Activated T-cell treated with anti-CD3 and anti-CD28 coated beads, Interleukin-2, amount 50 U/mL, for 1 hour (primary cell): ENCODE measurements around the gene NKAPD1.
"Not testable (repeated sequence)": the region's sequence is repeated elsewhere in the genome, so short reads cannot be mapped to it uniquely, and the experiment has no call there.

ENCODE experiments used
- DNase-seq: peaks from one replicate; pipeline ENCODE4 v3.0.0-alpha.2; 2020

The NKAPD1 gene

GRCh38 chr11:112087212-112087611, 13.1 kb downstream of the NKAPD1 start:
- no peak for DNase-seq

GRCh38 chr11:112095302-112095701, 21.2 kb downstream of the NKAPD1 start:
- DNase-seq, result not testable (repeated sequence)

- DNase-seq, result no peak
These were observed 22.1 kb downstream of the NKAPD1 start for GRCh38 chr11:112096194-112096593.

GRCh38 chr11:112097734-112098528, 23.8 kb downstream of the NKAPD1 start:
- DNase-seq, result no peak

GRCh38 chr11:112100462-112100861, 26.4 kb downstream of the NKAPD1 start:
- DNase-seq, result no peak

- DNase-seq, result no peak
These were observed 29.3 kb downstream of the NKAPD1 start for GRCh38 chr11:112103446-112103845.

- no peak for DNase-seq
These were observed 32.0 kb downstream of the NKAPD1 start for GRCh38 chr11:112106070-112106469.

- DNase-seq, result no peak
These were observed 39.7 kb downstream of the NKAPD1 start for GRCh38 chr11:112113539-112114457.

GRCh38 chr11:112114460-112114859, 40.4 kb downstream of the NKAPD1 start:
- DNase-seq, result no peak

GRCh38 chr11:112115386-112115785, 41.3 kb downstream of the NKAPD1 start:
- no peak for DNase-seq

GRCh38 chr11:112118176-112118575, 44.1 kb downstream of the NKAPD1 start:
- DNase-seq, result no peak

- DNase-seq, result no peak
These were observed 48.0 kb downstream of the NKAPD1 start for GRCh38 chr11:112121981-112122615.

GRCh38 chr11:112123129-112123528, 49.0 kb downstream of the NKAPD1 start:
- no peak for DNase-seq

- no peak for DNase-seq
These were observed 53.0 kb downstream of the NKAPD1 start for GRCh38 chr11:112127056-112127455.

GRCh38 chr11:112128483-112129121, 54.5 kb downstream of the NKAPD1 start:
- DNase-seq, result no peak

- no peak for DNase-seq
These were observed 55.6 kb downstream of the NKAPD1 start for GRCh38 chr11:112129656-112130055.

GRCh38 chr11:112132737-112133136, 58.6 kb downstream of the NKAPD1 start:
- DNase-seq, result no peak

GRCh38 chr11:112134473-112134872, 60.4 kb downstream of the NKAPD1 start:
- no peak for DNase-seq
